ENCODE results near the gene DEPDC5.

The DEPDC5 gene

DNA sequence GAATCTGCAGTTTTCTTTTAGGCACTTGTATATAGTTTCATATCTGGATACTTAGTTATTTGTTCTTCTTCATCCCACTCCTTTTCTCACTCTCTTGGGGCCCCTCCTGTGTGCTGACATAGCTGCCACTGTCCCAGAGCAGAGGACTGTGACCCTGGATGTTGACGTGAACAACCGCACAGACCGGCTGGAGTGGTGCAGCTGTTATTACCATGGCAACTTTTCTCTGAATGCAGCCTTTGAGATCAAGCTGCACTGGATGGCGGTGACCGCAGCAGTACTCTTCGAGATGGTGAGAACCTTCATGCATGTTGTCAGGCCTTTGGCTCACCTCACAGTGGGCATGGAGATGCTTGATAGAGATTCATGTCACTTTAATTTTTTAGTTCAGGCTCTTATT is 139.6 kb downstream of the DEPDC5 start:
- H2AK5ac ChIP-seq (ENCODE audit: low read length), result no peak overlapping the region
- H3K18ac ChIP-seq (ENCODE audit: low read length), result no peak overlapping the region
- WGBS (ENCODE audit: extremely low coverage, insufficient coverage, low lambda C conversion rate), result no CpG with 5 or more reads among the region's 6 CpGs
- H3K23ac ChIP-seq (ENCODE audit: low read length), result no peak overlapping the region
- H3K27ac ChIP-seq (ENCODE audit: low read depth, low read length), result no peak overlapping the region
- no peak overlapping the region for H3K4me3 ChIP-seq (ENCODE audit: low read length)
- no peak overlapping the region for H3K4ac ChIP-seq (ENCODE audit: low read depth, low read length)
- no peaks in the 10 kb centered on the region for H3K79me1 ChIP-seq (ENCODE audit: low read length)
- no peak overlapping the region for H2BK120ac ChIP-seq (ENCODE audit: low read depth, low read length)
- no peak for DNase-seq
- H3K36me3 ChIP-seq (ENCODE audit: control insufficient read depth, insufficient read depth, low read length), result peaks cover 1% of the 10 kb centered on the region
- no peak overlapping the region for H4K8ac ChIP-seq (ENCODE audit: low read depth, low read length)
- H2BK15ac ChIP-seq (replicated peaks; ENCODE audit: low read depth), result no peak overlapping the region
- no peak overlapping the region for H3K56ac ChIP-seq (ENCODE audit: low read length)
- no peaks in the 10 kb centered on the region for H3K4me1 ChIP-seq (ENCODE audit: control insufficient read depth, low read depth, low read length)
- no peak overlapping the region for H3K9ac ChIP-seq (ENCODE audit: low read length)
- H3K79me2 ChIP-seq (ENCODE audit: control insufficient read depth, insufficient read depth, low read length), result no peaks in the 10 kb centered on the region
- no peak overlapping the region for H3K4me2 ChIP-seq (ENCODE audit: low read length)
- H2BK5ac ChIP-seq (ENCODE audit: low read length), result no peak overlapping the region
- no peak overlapping the region for H4K5ac ChIP-seq (ENCODE audit: low read length)
- no peaks in the 10 kb centered on the region for H3K27me3 ChIP-seq (ENCODE audit: insufficient read depth, low read length, poor library complexity)

GRCh38 chr22:31895411-31896123 is 141.7 kb downstream of the DEPDC5 start:
- Histone ChIP-seq H2BK15ac (replicated peaks; ENCODE audit: low read depth) (no peak overlapping the region), H3K27me3 (ENCODE audit: insufficient read depth, low read length, poor library complexity) (no peaks in the 10 kb centered on the region), H3K4ac (ENCODE audit: low read depth, low read length) (no peak overlapping the region), H3K4me2 (ENCODE audit: low read length) (no peak overlapping the region), H3K4me3 (ENCODE audit: low read length) (no peak overlapping the region), H2AK5ac (ENCODE audit: low read length) (no peak overlapping the region), H4K5ac (ENCODE audit: low read length) (no peak overlapping the region), H3K36me3 (ENCODE audit: control insufficient read depth, insufficient read depth, low read length) (peaks cover 1% of the 10 kb centered on the region), H2BK120ac (ENCODE audit: low read depth, low read length) (no peak overlapping the region), H4K8ac (ENCODE audit: low read depth, low read length) (no peak overlapping the region), H3K9ac (ENCODE audit: low read length) (no peak overlapping the region), H2BK5ac (ENCODE audit: low read length) (no peak overlapping the region), H3K79me1 (ENCODE audit: low read length) (no peaks in the 10 kb centered on the region), H3K4me1 (ENCODE audit: control insufficient read depth, low read depth, low read length) (no peaks in the 10 kb centered on the region), H3K18ac (ENCODE audit: low read length) (no peak overlapping the region), H3K27ac (ENCODE audit: low read depth, low read length) (no peak overlapping the region), H3K56ac (ENCODE audit: low read length) (no peak overlapping the region), H3K79me2 (ENCODE audit: control insufficient read depth, insufficient read depth, low read length) (no peaks in the 10 kb centered on the region), H3K23ac (ENCODE audit: low read length) (no peak overlapping the region)
- WGBS (ENCODE audit: extremely low coverage, insufficient coverage, low lambda C conversion rate), result no CpG with 5 or more reads among the region's 2 CpGs
- no peak for DNase-seq

DNA sequence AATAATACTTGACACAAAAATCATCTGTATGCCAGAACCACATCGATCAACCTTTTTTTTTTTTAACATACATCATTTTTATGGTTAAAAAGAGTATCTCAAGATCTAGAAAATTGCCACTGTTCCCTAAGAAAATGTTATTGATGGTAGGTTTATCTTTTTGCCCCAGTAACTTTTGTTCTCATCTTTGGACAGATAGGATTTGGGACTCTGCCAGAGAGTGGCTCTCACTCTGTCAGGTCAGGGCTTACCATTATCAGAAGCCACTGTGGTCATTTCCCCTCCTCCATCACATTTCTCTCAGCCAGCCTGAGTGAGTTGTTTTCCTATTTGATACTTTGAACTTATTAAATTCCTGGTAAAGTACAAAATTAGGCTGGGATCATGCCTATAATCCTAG is 142.7 kb downstream of the DEPDC5 start:
- no peak overlapping the region for H3K56ac ChIP-seq (ENCODE audit: low read length)

GRCh38 chr22:31897842-31898805 is 144.3 kb downstream of the DEPDC5 start:
- Histone ChIP-seq H3K27ac (ENCODE audit: low read depth, low read length) (no peak overlapping the region), H2BK5ac (ENCODE audit: low read length) (no peak overlapping the region), H4K5ac (ENCODE audit: low read length) (no peak overlapping the region), H3K4me2 (ENCODE audit: low read length) (no peak overlapping the region), H3K23ac (ENCODE audit: low read length) (no peak overlapping the region), H3K4me3 (ENCODE audit: low read length) (no peak overlapping the region), H4K8ac (ENCODE audit: low read depth, low read length) (no peak overlapping the region), H3K9ac (ENCODE audit: low read length) (no peak overlapping the region), H2BK15ac (replicated peaks; ENCODE audit: low read depth) (no peak overlapping the region), H3K27me3 (ENCODE audit: insufficient read depth, low read length, poor library complexity) (no peaks in the 10 kb centered on the region), H3K4me1 (ENCODE audit: control insufficient read depth, low read depth, low read length) (peaks cover 3% of the 10 kb centered on the region), H3K79me1 (ENCODE audit: low read length) (no peaks in the 10 kb centered on the region), H3K79me2 (ENCODE audit: control insufficient read depth, insufficient read depth, low read length) (no peaks in the 10 kb centered on the region), H2AK5ac (ENCODE audit: low read length) (no peak overlapping the region), H3K56ac (ENCODE audit: low read length) (no peak overlapping the region), H3K4ac (ENCODE audit: low read depth, low read length) (no peak overlapping the region), H2BK120ac (ENCODE audit: low read depth, low read length) (no peak overlapping the region), H3K36me3 (ENCODE audit: control insufficient read depth, insufficient read depth, low read length) (peaks cover 1% of the 10 kb centered on the region), H3K18ac (ENCODE audit: low read length) (no peak overlapping the region)
- no CpG with 5 or more reads among the region's 16 CpGs for WGBS (ENCODE audit: extremely low coverage, insufficient coverage, low lambda C conversion rate)
- DNase-seq, result no peak

More for the DNA sequence above, 142.7 kb downstream of the DEPDC5 start:
- no peak overlapping the region for H3K23ac ChIP-seq (ENCODE audit: low read length)
- no peak overlapping the region for H2BK120ac ChIP-seq (ENCODE audit: low read depth, low read length)
- peaks cover 1% of the 10 kb centered on the region for H3K36me3 ChIP-seq (ENCODE audit: control insufficient read depth, insufficient read depth, low read length)
- no peak overlapping the region for H3K9ac ChIP-seq (ENCODE audit: low read length)
- H3K4me2 ChIP-seq (ENCODE audit: low read length), result no peak overlapping the region
- no peaks in the 10 kb centered on the region for H3K79me2 ChIP-seq (ENCODE audit: control insufficient read depth, insufficient read depth, low read length)
- H2BK5ac ChIP-seq (ENCODE audit: low read length), result no peak overlapping the region
- H3K27me3 ChIP-seq (ENCODE audit: insufficient read depth, low read length, poor library complexity), result no peaks in the 10 kb centered on the region
- H3K79me1 ChIP-seq (ENCODE audit: low read length), result no peaks in the 10 kb centered on the region
- H4K5ac ChIP-seq (ENCODE audit: low read length), result no peak overlapping the region
- no peak for DNase-seq
- H2BK15ac ChIP-seq (replicated peaks; ENCODE audit: low read depth), result no peak overlapping the region
- H3K4me1 ChIP-seq (ENCODE audit: control insufficient read depth, low read depth, low read length), result peaks cover 3% of the 10 kb centered on the region
- no peak overlapping the region for H3K4me3 ChIP-seq (ENCODE audit: low read length)
- WGBS (ENCODE audit: extremely low coverage, insufficient coverage, low lambda C conversion rate), result 100% methylated on average over 1 of the region's 1 CpG
- no peak overlapping the region for H3K27ac ChIP-seq (ENCODE audit: low read depth, low read length)
- H2AK5ac ChIP-seq (ENCODE audit: low read length), result no peak overlapping the region
- no peak overlapping the region for H4K8ac ChIP-seq (ENCODE audit: low read depth, low read length)
- H3K18ac ChIP-seq (ENCODE audit: low read length), result no peak overlapping the region
- H3K4ac ChIP-seq (ENCODE audit: low read depth, low read length), result no peak overlapping the region

DNA sequence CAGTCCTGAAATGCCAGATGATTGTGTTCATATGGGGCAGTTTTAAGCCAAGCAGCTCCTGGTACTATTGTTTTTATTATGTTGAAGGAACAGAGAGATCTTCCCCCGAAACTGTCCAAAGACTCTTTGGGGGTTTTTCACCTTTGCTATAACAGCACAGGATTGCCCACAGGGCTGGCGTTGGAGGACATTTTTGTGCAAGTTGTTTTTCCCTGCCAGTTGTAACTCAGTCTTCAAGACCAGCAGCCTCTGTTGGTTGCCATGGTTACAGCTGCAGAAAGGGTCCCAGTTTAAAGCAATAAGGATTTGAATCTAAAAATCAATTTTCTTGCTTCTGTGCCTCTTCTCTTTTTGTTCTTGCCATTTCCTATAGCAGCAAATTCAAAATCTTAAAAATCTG is 145.1 kb downstream of the DEPDC5 start:
- Histone ChIP-seq H2BK120ac (ENCODE audit: low read depth, low read length) (no peak overlapping the region), H3K4ac (ENCODE audit: low read depth, low read length) (no peak overlapping the region), H2BK15ac (replicated peaks; ENCODE audit: low read depth) (no peak overlapping the region), H2AK5ac (ENCODE audit: low read length) (no peak overlapping the region), H3K79me2 (ENCODE audit: control insufficient read depth, insufficient read depth, low read length) (no peaks in the 10 kb centered on the region), H3K4me2 (ENCODE audit: low read length) (no peak overlapping the region), H3K27me3 (ENCODE audit: insufficient read depth, low read length, poor library complexity) (no peaks in the 10 kb centered on the region), H3K56ac (ENCODE audit: low read length) (no peak overlapping the region), H3K23ac (ENCODE audit: low read length) (no peak overlapping the region), H4K8ac (ENCODE audit: low read depth, low read length) (no peak overlapping the region), H2BK5ac (ENCODE audit: low read length) (no peak overlapping the region), H3K27ac (ENCODE audit: low read depth, low read length) (no peak overlapping the region), H3K9ac (ENCODE audit: low read length) (no peak overlapping the region), H3K4me3 (ENCODE audit: low read length) (no peak overlapping the region), H3K4me1 (ENCODE audit: control insufficient read depth, low read depth, low read length) (peaks cover 3% of the 10 kb centered on the region), H3K79me1 (ENCODE audit: low read length) (no peaks in the 10 kb centered on the region), H3K18ac (ENCODE audit: low read length) (no peak overlapping the region), H3K36me3 (ENCODE audit: control insufficient read depth, insufficient read depth, low read length) (peaks cover 1% of the 10 kb centered on the region), H4K5ac (ENCODE audit: low read length) (no peak overlapping the region)
- WGBS (ENCODE audit: extremely low coverage, insufficient coverage, low lambda C conversion rate), result no CpG with 5 or more reads among the region's 2 CpGs
- peak; percentile 12 for DNase-seq
